ENCODE measurements around the gene KCNMB2. TPM values are rescaled to one million over a fixed set of nuclear protein-coding genes. Genes with fewer than 3 reads are reported as not detected.
A peak's percentile ranks its signal among the peaks of the same experiment; 100 is the strongest.

The KCNMB2 gene
- total RNA-seq, 1 donor from 2014 or later = 1.2 TPM

GRCh38 chr3:178686826-178687225, 150.6 kb downstream of the KCNMB2 start:
- TF ChIP-seq, protein P1, sequence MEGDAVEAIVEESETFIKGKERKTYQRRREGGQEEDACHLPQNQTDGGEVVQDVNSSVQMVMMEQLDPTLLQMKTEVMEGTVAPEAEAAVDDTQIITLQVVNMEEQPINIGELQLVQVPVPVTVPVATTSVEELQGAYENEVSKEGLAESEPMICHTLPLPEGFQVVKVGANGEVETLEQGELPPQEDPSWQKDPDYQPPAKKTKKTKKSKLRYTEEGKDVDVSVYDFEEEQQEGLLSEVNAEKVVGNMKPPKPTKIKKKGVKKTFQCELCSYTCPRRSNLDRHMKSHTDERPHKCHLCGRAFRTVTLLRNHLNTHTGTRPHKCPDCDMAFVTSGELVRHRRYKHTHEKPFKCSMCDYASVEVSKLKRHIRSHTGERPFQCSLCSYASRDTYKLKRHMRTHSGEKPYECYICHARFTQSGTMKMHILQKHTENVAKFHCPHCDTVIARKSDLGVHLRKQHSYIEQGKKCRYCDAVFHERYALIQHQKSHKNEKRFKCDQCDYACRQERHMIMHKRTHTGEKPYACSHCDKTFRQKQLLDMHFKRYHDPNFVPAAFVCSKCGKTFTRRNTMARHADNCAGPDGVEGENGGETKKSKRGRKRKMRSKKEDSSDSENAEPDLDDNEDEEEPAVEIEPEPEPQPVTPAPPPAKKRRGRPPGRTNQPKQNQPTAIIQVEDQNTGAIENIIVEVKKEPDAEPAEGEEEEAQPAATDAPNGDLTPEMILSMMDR (IDR thresholded peaks at IDR 0.05) = no peak
- Histone ChIP-seq H3K36me3 (no peaks in the 10 kb centered on the region), H3K4me1 (no peaks in the 10 kb centered on the region), H3K27ac (no peak overlapping the region), H3K4me3 (no peak overlapping the region), H3K27me3 (no peaks in the 10 kb centered on the region), H3K9me3 (peaks cover 5% of the 10 kb centered on the region)
- intact Hi-C loops (cut with DNase I) = no loop called here
- DNase-seq (no peak), ATAC-seq (no peak)

DNA sequence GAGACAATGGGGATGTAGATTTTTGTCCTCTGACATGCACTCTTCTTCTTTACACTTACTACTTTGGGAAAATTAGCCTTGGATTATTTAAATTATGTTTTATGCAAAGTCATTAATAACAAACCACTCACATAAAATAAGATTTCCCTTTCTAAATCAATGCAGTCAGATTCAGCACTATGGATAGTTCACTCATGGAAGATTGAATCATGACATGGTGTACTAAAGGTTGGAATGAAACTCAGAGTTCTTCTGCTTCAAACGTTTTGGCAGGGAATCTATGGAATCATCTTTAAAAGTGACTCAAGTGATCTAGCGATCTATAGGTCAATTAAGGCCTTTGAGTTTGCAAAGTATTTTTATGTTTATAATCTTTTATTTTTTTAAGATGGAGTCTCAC, 154.3 kb downstream of the KCNMB2 start:
- intact Hi-C loops (cut with DNase I) = no loop called here
- Histone ChIP-seq H3K9me3 (no peaks in the 10 kb centered on the region), H3K27me3 (no peaks in the 10 kb centered on the region), H3K36me3 (no peaks in the 10 kb centered on the region), H3K4me1 (no peaks in the 10 kb centered on the region), H3K4me3 (no peak overlapping the region), H3K27ac (no peak overlapping the region)
- no peak for DNase-seq
- ATAC-seq = no peak
- TF ChIP-seq, protein P1 (IDR thresholded peaks at IDR 0.05) = no peak

- Histone ChIP-seq H3K4me1 (no peaks in the 10 kb centered on the region), H3K27ac (no peak overlapping the region), H3K36me3 (no peaks in the 10 kb centered on the region), H3K4me3 (no peak overlapping the region), H3K27me3 (no peaks in the 10 kb centered on the region), H3K9me3 (peaks cover 8% of the 10 kb centered on the region)
- DNase-seq (no peak), ATAC-seq (peak; percentile 25)
- intact Hi-C loops (cut with DNase I) = no loop called here
- TF ChIP-seq, protein P1 (IDR thresholded peaks at IDR 0.05) = no peak
These were observed 163.1 kb downstream of the KCNMB2 start for GRCh38 chr3:178699364-178699763.

DNA sequence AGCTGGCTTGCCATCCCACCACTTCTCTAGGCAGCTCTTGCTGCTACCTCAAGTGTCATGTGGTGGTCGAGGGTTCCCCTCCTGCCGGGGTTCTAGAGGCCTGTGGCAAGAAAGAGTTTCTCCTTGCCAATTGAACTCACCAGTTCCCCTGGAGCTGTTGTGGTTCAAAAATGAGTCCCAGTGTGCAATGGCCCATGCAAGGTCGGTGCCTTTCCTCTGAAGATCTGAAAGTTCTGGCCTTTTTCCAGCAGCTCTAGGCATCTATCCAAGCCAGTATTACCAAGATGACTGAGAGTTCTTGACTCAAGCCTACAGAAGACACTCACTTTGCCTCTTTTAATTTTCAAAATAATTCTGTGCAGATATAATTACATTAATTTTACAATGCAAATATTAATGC, 163.6 kb downstream of the KCNMB2 start:
- intact Hi-C loops (cut with DNase I) = no loop called here
- no peak overlapping the region for H3K27ac ChIP-seq
- no peak overlapping the region for H3K4me3 ChIP-seq
- no peaks in the 10 kb centered on the region for H3K27me3 ChIP-seq
- peaks cover 8% of the 10 kb centered on the region for H3K9me3 ChIP-seq
- H3K4me1 ChIP-seq = no peaks in the 10 kb centered on the region
- peak; percentile 46 for DNase-seq
- TF ChIP-seq, protein P1 (IDR thresholded peaks at IDR 0.05) = no peak
- no peak for ATAC-seq
- no peaks in the 10 kb centered on the region for H3K36me3 ChIP-seq

- Histone ChIP-seq H3K9me3 (no peaks in the 10 kb centered on the region), H3K27me3 (no peaks in the 10 kb centered on the region), H3K4me1 (no peaks in the 10 kb centered on the region), H3K36me3 (no peaks in the 10 kb centered on the region), H3K4me3 (no peak overlapping the region), H3K27ac (no peak overlapping the region)
- DNase-seq (no peak), ATAC-seq (no peak)
- intact Hi-C loops (cut with DNase I) = no loop called here
- TF ChIP-seq, protein P1 (IDR thresholded peaks at IDR 0.05) = no peak
These were observed 167.2 kb downstream of the KCNMB2 start for GRCh38 chr3:178703268-178703975.

- ATAC-seq = no peak
- no peaks in the 10 kb centered on the region for H3K9me3 ChIP-seq
- H3K4me3 ChIP-seq = no peak overlapping the region
- no peaks in the 10 kb centered on the region for H3K4me1 ChIP-seq
- H3K27me3 ChIP-seq = no peaks in the 10 kb centered on the region
- intact Hi-C loops (cut with DNase I) = no loop called here
- no peaks in the 10 kb centered on the region for H3K36me3 ChIP-seq
- TF ChIP-seq, protein P1 (IDR thresholded peaks at IDR 0.05) = no peak
- no peak overlapping the region for H3K27ac ChIP-seq
- DNase-seq = no peak
These were observed 169.7 kb downstream of the KCNMB2 start for GRCh38 chr3:178705925-178706324.

All from upper lobe of right lung (tissue), 1 donor.